NCI-H446 treated with DMSO at 0.1 percent for 48 hours (cell line): ENCODE data around the gene SUCLG2.

Experiments used
- DNase-seq: peaks from one replicate; lab custom pipeline; 2025; lab: John Stamatoyannopoulos, UW

The SUCLG2 gene

GRCh38 chr3:67509471-67510075 is 144.8 kb downstream of the SUCLG2 start:
- DNase-seq, result no peak

GRCh38 chr3:67507584-67507983 is 146.8 kb downstream of the SUCLG2 start:
- DNase-seq, result no peak

GRCh38 chr3:67500709-67501108 is 153.7 kb downstream of the SUCLG2 start:
- DNase-seq, result no peak

- no peak for DNase-seq
Measured at GRCh38 chr3:67497746-67498145, 156.7 kb downstream of the SUCLG2 start.

GRCh38 chr3:67495751-67496150 is 158.7 kb downstream of the SUCLG2 start:
- no peak for DNase-seq

GRCh38 chr3:67493808-67494207 is 160.6 kb downstream of the SUCLG2 start:
- DNase-seq, result no peak

GRCh38 chr3:67490658-67491057 is 163.8 kb downstream of the SUCLG2 start:
- no peak for DNase-seq

- no peak for DNase-seq
Measured at GRCh38 chr3:67489816-67490215, 164.6 kb downstream of the SUCLG2 start.

GRCh38 chr3:67487564-67488114 is 166.8 kb downstream of the SUCLG2 start:
- no peak for DNase-seq

GRCh38 chr3:67486883-67487282 is 167.5 kb downstream of the SUCLG2 start:
- no peak for DNase-seq

- DNase-seq, result peak; percentile 67
Measured at GRCh38 chr3:67484085-67484484, 170.3 kb downstream of the SUCLG2 start.

GRCh38 chr3:67481126-67481525 is 173.3 kb downstream of the SUCLG2 start:
- no peak for DNase-seq

- no peak for DNase-seq
Measured at GRCh38 chr3:67478423-67478822, 176.0 kb downstream of the SUCLG2 start.

- DNase-seq, result no peak
Measured at GRCh38 chr3:67474311-67474710, 180.1 kb downstream of the SUCLG2 start.

- DNase-seq, result no peak
Measured at GRCh38 chr3:67472674-67473201, 181.7 kb downstream of the SUCLG2 start.

- no peak for DNase-seq
Measured at GRCh38 chr3:67470207-67470606, 184.2 kb downstream of the SUCLG2 start.

- DNase-seq, result no peak
Measured at GRCh38 chr3:67468511-67468910, 185.9 kb downstream of the SUCLG2 start.

- DNase-seq, result no peak
Measured at GRCh38 chr3:67463656-67464055, 190.8 kb downstream of the SUCLG2 start.

GRCh38 chr3:67462187-67462586 is 192.2 kb downstream of the SUCLG2 start:
- DNase-seq, result no peak

- peak; percentile 81 for DNase-seq
Measured at GRCh38 chr3:67461667-67462142, 192.7 kb downstream of the SUCLG2 start.

GRCh38 chr3:67460841-67461510 is 193.4 kb downstream of the SUCLG2 start:
- DNase-seq, result no peak

GRCh38 chr3:67459796-67460195 is 194.6 kb downstream of the SUCLG2 start:
- no peak for DNase-seq

- DNase-seq, result no peak
Measured at GRCh38 chr3:67458896-67459530, 195.4 kb downstream of the SUCLG2 start.
